Hepatocyte (in vitro differentiated cells): ENCODE data around the gene PEAK1. TPM values are rescaled to one million over a fixed set of nuclear protein-coding genes. Genes with fewer than 3 reads are reported as not detected.

Experiments used
- DNase-seq: peaks from one replicate; pipeline ENCODE4 v3.0.0-alpha.2; 2016; ENCODE audit warnings: low spot score
- H2AFZ ChIP-seq: fragments of 200-600 bp; sonication (generic); 2 replicates; pipeline ENCODE4 v1.6.0; 2016; ENCODE audit warnings: antibody characterized with exemption, mild to moderate bottlenecking
- H3K27ac ChIP-seq: fragments of 200-600 bp; sonication (generic); 2 replicates; pipeline ENCODE4 v1.5.1; 2016; ENCODE audit warnings: mild to moderate bottlenecking
- H3K27me3 ChIP-seq: fragments of 200-600 bp; sonication (generic); 2 replicates; pipeline ENCODE4 v1.6.1; 2016
- H3K36me3 ChIP-seq: fragments of 200-600 bp; sonication (generic); replicated peaks from 2 replicates; pipeline ENCODE4 v1.5.1; 2016; ENCODE audit warnings: low read depth; ENCODE audit not compliant: insufficient read depth
- H3K4me1 ChIP-seq: fragments of 200-600 bp; sonication (generic); 2 replicates; pipeline ENCODE4 v1.5.1; 2016; ENCODE audit warnings: mild to moderate bottlenecking, moderate library complexity; ENCODE audit not compliant: insufficient read depth
- H3K4me2 ChIP-seq: fragments of 200-600 bp; sonication (generic); 2 replicates; pipeline ENCODE4 v1.6.0; 2016
- H3K4me3 ChIP-seq: fragments of 200-600 bp; sonication (generic); 2 replicates; pipeline ENCODE4 v1.5.1; 2016; ENCODE audit warnings: mild to moderate bottlenecking
- H3K79me2 ChIP-seq: fragments of 200-600 bp; sonication (generic); 2 replicates; pipeline ENCODE4 v1.6.0; 2017; ENCODE audit warnings: mild to moderate bottlenecking
- H3K9me2 ChIP-seq: fragments of 200-600 bp; sonication (generic); replicated peaks from 2 replicates; pipeline ENCODE4 v1.6.0; 2017; ENCODE audit warnings: mild to moderate bottlenecking; ENCODE audit not compliant: insufficient read depth
- H3K9me3 ChIP-seq: fragments of 200-600 bp; sonication (generic); 2 replicates; pipeline ENCODE4 v1.5.1; 2016; ENCODE audit warnings: low read depth, mild to moderate bottlenecking
- H4K20me1 ChIP-seq: fragments of 200-600 bp; sonication (generic); 2 replicates; pipeline ENCODE4 v1.6.0; 2016; ENCODE audit warnings: mild to moderate bottlenecking; ENCODE audit not compliant: insufficient read depth, poor library complexity, severe bottlenecking
- CTCF ChIP-seq: fragments of 200-600 bp; sonication (generic); IDR thresholded peaks from 2 replicates; pipeline ENCODE4 v1.5.1; 2016; ENCODE audit warnings: antibody characterized with exemption, mild to moderate bottlenecking; ENCODE audit not compliant: poor library complexity
- EZH2 ChIP-seq: fragments of 200-600 bp; sonication (generic); IDR thresholded peaks from 2 replicates; pipeline ENCODE4 v1.6.1; 2016; ENCODE audit warnings: antibody characterized with exemption, mild to moderate bottlenecking, borderline replicate concordance
- EZH2phosphoT487 ChIP-seq: fragments of 200-600 bp; sonication (generic); IDR thresholded peaks from one replicate; pipeline ENCODE4 v1.6.1; 2018; ENCODE audit warnings: antibody characterized with exemption, mild to moderate bottlenecking, low read depth, moderate library complexity; ENCODE audit not compliant: unreplicated experiment, severe bottlenecking
- WGBS: methylation state at CpG from one replicate; pipeline ENCODE4 v1.1.6; 2016; ENCODE audit warnings: low lambda C conversion rate; ENCODE audit errors: missing lambda C conversion rate; 5-methylcytosine and 5-hydroxymethylcytosine counted together
- polyA plus RNA-seq: library from polyadenylated mRNA; unstranded; fragments of >200 nt; fragmentation: Nextera tagmentation; extraction: Ambion mirVana; gene quantifications from 2 replicates; pipeline ENCODE4 v1.2.1, GENCODE V29; 2016
- total RNA-seq: library from RNA; depleted of rRNA; stranded (reverse); fragments of >200 nt; gene quantifications from 2 replicates; pipeline ENCODE4 v1.2.3, GENCODE V29; 2014

Gene PEAK1
- total and polyA plus RNA-seq, 2 experiments from 2014 or later, result 8.1 to 27.1 TPM

GRCh38 chr15:77123854-77124253 is 296.1 kb downstream of the PEAK1 start:
- DNase-seq, result no peak
- Histone ChIP-seq H3K4me3 (no peak overlapping the region), H4K20me1 (no peaks in the 10 kb centered on the region), H3K36me3 (no peaks in the 10 kb centered on the region), H3K4me1 (peaks cover 7% of the 10 kb centered on the region), H3K27ac (no peak overlapping the region), H2AFZ (no peak overlapping the region), H3K4me2 (no peak overlapping the region), H3K79me2 (no peaks in the 10 kb centered on the region), H3K27me3 (no peaks in the 10 kb centered on the region), H3K9me3 (no peaks in the 10 kb centered on the region), H3K9me2 (no peaks in the 10 kb centered on the region)
- TF ChIP-seq EZH2phosphoT487 (no peak), EZH2 (no peak), CTCF (no peak)
- WGBS, result 100% methylated on average over 1 of the region's 1 CpG

- Histone ChIP-seq H3K36me3 (no peaks in the 10 kb centered on the region), H3K9me3 (no peaks in the 10 kb centered on the region), H3K4me2 (no peak overlapping the region), H3K9me2 (no peaks in the 10 kb centered on the region), H3K79me2 (no peaks in the 10 kb centered on the region), H3K4me3 (no peak overlapping the region), H3K27me3 (no peaks in the 10 kb centered on the region), H3K4me1 (peaks cover 7% of the 10 kb centered on the region), H2AFZ (no peak overlapping the region), H4K20me1 (no peaks in the 10 kb centered on the region), H3K27ac (no peak overlapping the region)
- 85% methylated on average over 2 of the region's 2 CpGs for whole genome bisulfite sequencing
- TF ChIP-seq EZH2 (no peak), EZH2phosphoT487 (no peak), CTCF (no peak)
- DNase-seq, result no peak
These were observed 297.3 kb downstream of the PEAK1 start for GRCh38 chr15:77122576-77122975.

- Histone ChIP-seq H2AFZ (no peak overlapping the region), H3K4me1 (no peaks in the 10 kb centered on the region), H3K27ac (no peak overlapping the region), H3K79me2 (no peaks in the 10 kb centered on the region), H4K20me1 (no peaks in the 10 kb centered on the region), H3K9me2 (no peaks in the 10 kb centered on the region), H3K4me3 (no peak overlapping the region), H3K9me3 (no peaks in the 10 kb centered on the region), H3K36me3 (no peaks in the 10 kb centered on the region), H3K27me3 (no peaks in the 10 kb centered on the region), H3K4me2 (no peak overlapping the region)
- DNase-seq, result no peak
- WGBS, result 92% methylated on average over 1 of the region's 1 CpG
- no peak for TF ChIP-seq EZH2
- TF ChIP-seq EZH2phosphoT487, result no peak
- no peak for TF ChIP-seq CTCF
These were observed 298.3 kb downstream of the PEAK1 start for GRCh38 chr15:77121599-77121998.

- no peaks in the 10 kb centered on the region for H3K27me3 ChIP-seq
- H3K27ac ChIP-seq, result no peak overlapping the region
- no peak overlapping the region for H3K4me2 ChIP-seq
- no peaks in the 10 kb centered on the region for H4K20me1 ChIP-seq
- WGBS, result 86% methylated on average over 4 of the region's 4 CpGs
- no peaks in the 10 kb centered on the region for H3K79me2 ChIP-seq
- no peak overlapping the region for H2AFZ ChIP-seq
- DNase-seq, result no peak
- H3K36me3 ChIP-seq, result no peaks in the 10 kb centered on the region
- no peaks in the 10 kb centered on the region for H3K4me1 ChIP-seq
- no peak overlapping the region for H3K4me3 ChIP-seq
- H3K9me2 ChIP-seq, result no peaks in the 10 kb centered on the region
- H3K9me3 ChIP-seq, result no peaks in the 10 kb centered on the region
- TF ChIP-seq CTCF (no peak), EZH2phosphoT487 (no peak), EZH2 (no peak)
These were observed 299.3 kb downstream of the PEAK1 start for GRCh38 chr15:77120576-77120975.
